Measurements from ENCODE around the gene LAMB3.

The LAMB3 gene

DNA sequence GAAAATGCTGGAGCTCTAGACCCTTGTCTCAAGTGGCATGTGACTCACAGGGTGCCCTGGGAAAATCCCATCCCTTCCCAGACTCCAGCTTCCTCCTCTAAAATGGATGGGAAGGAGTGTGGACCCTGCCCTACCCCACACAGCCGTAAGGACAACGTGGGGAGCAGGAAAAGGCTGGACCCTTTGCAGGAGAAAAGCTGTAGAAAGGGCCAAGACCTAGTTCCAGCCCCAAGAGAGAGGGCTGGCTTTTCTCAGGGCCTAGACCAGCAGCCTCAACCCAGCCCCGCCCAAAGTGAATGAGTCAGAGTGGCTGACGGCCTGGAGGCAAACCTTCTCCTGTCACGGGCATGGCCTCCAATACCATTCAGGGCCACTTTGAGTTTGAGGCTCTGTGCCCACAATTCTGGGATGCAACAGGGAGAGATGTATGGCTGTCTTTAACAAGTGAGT lies 1.1 kb downstream of the LAMB3 start:
- peak; percentile 68 for DNase-seq
- Mint-ChIP-seq H3K27ac (peak overlapping the region; percentile 74), H3K4me3 (no peak overlapping the region), H3K9me3 (no peaks in the 10 kb centered on the region), H3K27me3 (no peaks in the 10 kb centered on the region), H3K36me3 (ENCODE audit: low read depth) (no peaks in the 10 kb centered on the region), H3K4me1 (ENCODE audit: low read depth) (peaks cover 50% of the 10 kb centered on the region)

DNA sequence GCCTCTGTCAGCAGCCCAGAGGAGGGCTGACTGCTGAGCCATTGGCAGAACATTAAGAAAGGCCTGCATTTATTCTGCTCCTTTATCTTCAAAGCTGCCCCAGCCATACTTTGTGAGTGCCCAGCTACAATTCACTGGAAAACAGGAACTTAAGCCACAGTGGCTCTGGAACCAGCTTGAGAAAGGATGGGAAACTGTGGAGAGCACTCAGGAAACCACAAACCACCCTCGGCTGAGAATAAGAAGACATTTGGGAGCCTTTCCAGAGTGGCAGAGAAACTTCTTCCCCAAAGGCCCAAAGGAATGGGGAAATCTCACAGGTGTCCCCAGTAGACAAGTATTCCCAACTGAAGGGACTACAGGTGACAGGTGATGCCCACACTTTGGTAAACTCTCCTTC lies 1.8 kb downstream of the LAMB3 start:
- H3K4me1 Mint-ChIP-seq (ENCODE audit: low read depth) = peaks cover 50% of the 10 kb centered on the region
- no peaks in the 10 kb centered on the region for H3K9me3 Mint-ChIP-seq
- no peaks in the 10 kb centered on the region for H3K36me3 Mint-ChIP-seq (ENCODE audit: low read depth)
- no peak for DNase-seq
- no peak overlapping the region for H3K27ac Mint-ChIP-seq
- no peak overlapping the region for H3K4me3 Mint-ChIP-seq
- no peaks in the 10 kb centered on the region for H3K27me3 Mint-ChIP-seq

DNA sequence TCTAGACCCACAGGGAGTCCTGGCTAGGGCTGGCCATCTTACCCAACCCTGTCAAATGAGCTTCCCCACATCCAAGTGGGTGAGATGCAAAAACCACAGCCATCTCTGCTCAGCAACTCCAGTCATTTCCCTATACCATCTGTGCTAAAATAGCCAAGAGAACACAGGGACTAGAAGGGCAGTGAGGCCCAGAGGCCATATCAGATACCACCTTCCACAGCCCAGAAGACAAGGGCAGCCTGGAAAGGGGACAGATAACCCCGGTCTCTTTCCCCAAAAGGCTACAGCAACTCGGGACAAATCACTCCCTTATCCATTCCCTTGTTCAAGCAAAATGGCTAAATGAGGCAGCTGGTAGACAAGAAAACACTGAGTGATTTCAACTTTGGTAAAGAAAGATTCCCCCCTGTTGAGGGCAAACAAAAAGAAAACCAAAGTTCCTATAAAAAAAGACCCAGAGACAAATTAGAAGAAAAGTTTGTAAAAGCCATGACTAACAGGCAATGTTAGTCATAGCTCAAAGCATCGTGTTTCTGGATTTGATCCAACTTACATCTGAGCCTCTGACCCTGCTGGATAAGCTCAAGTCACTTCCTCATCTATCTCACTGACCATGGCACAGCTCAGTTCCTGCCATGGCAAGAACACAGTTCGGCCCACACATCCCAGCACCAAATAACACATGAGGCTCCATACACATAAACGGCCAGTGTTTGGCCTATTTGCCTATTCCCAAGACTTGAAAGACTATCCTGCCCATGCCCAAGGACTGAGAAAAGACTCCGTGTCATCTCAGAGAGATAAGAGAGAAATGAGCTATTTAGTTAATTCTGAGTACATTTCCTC lies 3.1 kb downstream of the LAMB3 start:
- peaks cover 50% of the 10 kb centered on the region for H3K4me1 Mint-ChIP-seq (ENCODE audit: low read depth)
- no peak for DNase-seq
- no peaks in the 10 kb centered on the region for H3K9me3 Mint-ChIP-seq
- H3K27ac Mint-ChIP-seq = peak overlapping the region; percentile 10
- H3K27me3 Mint-ChIP-seq = no peaks in the 10 kb centered on the region
- H3K36me3 Mint-ChIP-seq (ENCODE audit: low read depth) = no peaks in the 10 kb centered on the region
- no peak overlapping the region for H3K4me3 Mint-ChIP-seq

DNA sequence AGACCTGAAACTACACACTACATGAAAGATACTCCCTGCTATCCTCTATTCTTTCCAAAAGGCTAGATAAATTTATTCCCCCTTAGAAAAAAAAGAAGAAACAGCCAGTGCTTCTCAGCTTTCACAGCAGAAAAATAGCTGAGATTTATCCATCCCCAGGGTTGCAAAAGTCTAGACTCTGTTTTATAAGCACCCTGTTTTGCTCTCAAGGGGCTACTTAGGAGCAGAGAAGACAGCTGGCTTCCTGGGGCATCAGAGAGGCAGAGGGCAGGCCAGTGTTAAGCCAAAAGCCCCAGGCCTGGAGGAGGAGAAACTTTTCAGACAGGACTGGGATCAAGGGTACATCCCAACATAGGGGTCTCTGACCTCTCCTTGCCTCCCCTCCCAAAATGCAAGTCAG lies 3.9 kb downstream of the LAMB3 start:
- peaks cover 44% of the 10 kb centered on the region for H3K4me1 Mint-ChIP-seq (ENCODE audit: low read depth)
- no peak overlapping the region for H3K4me3 Mint-ChIP-seq
- H3K9me3 Mint-ChIP-seq = no peaks in the 10 kb centered on the region
- no peak overlapping the region for H3K27ac Mint-ChIP-seq
- DNase-seq = no peak
- no peaks in the 10 kb centered on the region for H3K27me3 Mint-ChIP-seq
- no peaks in the 10 kb centered on the region for H3K36me3 Mint-ChIP-seq (ENCODE audit: low read depth)

DNA sequence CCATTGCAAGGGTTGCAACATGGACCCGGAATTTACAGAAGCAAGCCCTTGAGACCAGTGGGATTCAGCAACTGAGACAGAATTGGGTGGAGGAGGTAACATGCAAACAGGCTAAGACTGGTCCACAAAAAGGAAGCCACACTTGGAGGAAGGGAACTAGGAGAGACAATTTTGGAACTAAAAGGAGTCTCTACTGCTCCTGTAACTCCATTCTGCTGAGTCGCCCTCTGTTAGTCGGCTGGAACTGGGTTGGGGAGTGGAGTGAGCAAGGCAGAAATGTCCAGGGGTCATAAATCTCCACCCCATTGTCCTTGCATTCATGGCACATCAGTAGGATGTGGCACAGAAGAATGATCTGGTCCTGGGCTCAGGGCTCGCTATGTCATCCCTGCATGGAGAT lies 5.1 kb downstream of the LAMB3 start:
- Mint-ChIP-seq H3K27ac (no peak overlapping the region), H3K9me3 (no peaks in the 10 kb centered on the region), H3K4me1 (ENCODE audit: low read depth) (peaks cover 34% of the 10 kb centered on the region), H3K36me3 (ENCODE audit: low read depth) (no peaks in the 10 kb centered on the region), H3K27me3 (no peaks in the 10 kb centered on the region), H3K4me3 (no peak overlapping the region)
- no peak for DNase-seq

DNA sequence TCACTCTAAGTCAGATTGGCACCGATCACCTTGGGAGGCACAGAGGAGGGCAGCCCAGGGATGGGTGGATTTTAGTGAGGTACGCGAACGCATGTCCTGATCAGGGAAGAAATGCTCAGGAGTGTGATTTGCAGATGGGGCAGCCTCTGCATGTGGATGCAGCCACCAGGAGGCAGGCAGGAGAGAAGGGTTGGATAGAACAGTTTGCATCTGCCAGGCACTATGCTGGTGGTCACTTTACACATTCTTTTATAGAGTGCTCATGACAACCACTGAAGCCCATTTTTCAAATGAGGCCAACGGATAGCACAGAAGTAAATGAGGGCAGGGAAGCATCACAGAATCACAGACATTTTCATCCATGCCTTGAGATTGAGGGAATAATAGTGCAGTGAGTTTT lies 5.7 kb downstream of the LAMB3 start:
- H3K27ac Mint-ChIP-seq = no peak overlapping the region
- H3K4me3 Mint-ChIP-seq = no peak overlapping the region
- no peaks in the 10 kb centered on the region for H3K27me3 Mint-ChIP-seq
- DNase-seq = no peak
- no peaks in the 10 kb centered on the region for H3K9me3 Mint-ChIP-seq
- peaks cover 30% of the 10 kb centered on the region for H3K4me1 Mint-ChIP-seq (ENCODE audit: low read depth)
- no peaks in the 10 kb centered on the region for H3K36me3 Mint-ChIP-seq (ENCODE audit: low read depth)

DNA sequence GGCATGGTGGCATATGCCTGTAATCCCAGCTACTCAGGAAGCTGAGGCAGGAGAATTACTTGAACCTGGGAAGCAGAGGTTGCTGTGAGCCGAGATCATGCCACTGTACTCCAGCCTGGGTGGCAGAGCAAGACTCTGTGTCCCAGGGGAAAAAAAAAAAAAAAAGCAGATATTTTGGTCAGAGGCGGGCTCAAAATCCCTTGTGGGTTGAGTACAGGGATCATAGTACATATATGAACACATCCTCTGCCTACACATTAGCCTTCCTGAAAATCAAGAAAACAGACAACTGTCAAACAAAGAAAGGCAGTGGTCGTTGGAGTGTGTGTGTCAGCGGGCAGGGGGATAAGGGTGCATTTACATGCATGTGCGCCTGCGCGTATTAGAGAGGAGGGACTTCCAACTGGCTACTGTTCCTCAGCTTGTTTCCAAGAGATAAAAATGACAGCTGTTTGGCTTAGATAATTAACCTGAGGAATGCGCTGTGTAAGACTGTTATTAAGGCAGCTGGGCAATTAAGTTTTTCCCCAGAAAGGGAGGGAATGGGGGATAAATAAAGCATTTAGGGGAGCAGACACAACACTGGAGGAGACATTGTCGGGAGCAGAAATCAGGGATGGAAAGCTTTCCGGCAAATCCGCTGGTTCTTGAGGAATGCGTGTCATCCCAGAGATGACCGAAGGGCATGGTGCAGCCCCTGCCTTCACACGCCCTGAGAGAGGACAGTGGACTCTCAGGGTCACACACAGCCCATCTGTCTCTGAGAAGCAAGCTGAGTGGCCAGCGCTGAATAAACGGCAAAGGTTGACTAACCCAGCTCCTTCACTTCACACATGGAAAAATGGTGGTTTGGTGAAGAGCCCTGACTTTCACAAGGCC lies 6.4 kb downstream of the LAMB3 start:
- Mint-ChIP-seq H3K9me3 (no peaks in the 10 kb centered on the region), H3K36me3 (ENCODE audit: low read depth) (no peaks in the 10 kb centered on the region), H3K27me3 (no peaks in the 10 kb centered on the region), H3K4me1 (ENCODE audit: low read depth) (peaks cover 23% of the 10 kb centered on the region), H3K4me3 (no peak overlapping the region), H3K27ac (no peak overlapping the region)
- no peak for DNase-seq

DNA sequence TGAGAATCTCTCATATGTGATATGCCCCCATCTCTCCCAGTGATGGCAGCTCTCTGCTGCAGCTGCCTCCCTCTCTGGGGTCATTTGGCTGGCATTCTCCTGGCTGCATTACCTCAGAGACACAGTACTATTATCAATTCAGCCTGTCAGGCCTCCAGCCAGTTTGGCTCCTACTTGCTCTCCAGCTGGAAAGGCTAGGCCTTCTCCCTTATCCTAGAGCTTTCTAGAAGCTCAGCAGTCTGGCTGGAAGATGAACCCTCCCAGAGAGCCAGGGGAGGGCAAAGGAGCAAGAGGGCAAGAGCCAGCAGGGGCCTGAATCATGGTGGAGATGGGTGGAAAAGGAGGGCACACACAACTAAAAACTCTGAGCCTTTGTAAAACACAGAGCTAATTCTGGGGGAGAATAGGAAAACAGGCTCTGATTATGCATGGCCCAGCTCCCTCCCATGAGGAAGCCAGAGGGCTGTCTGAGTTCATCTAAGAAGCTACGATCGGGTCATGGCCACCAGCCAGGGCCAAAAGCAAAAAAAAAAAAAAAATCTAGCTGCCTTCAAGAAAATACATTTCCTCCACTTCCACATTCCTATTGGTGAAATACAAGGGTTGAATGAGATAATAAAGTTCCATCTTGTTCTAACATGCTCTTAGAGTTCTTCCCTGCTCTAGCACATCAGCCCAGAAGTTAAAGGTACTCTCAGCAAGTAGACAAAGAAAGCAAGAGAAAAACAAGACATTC lies 8.8 kb downstream of the LAMB3 start:
- no peaks in the 10 kb centered on the region for H3K9me3 Mint-ChIP-seq
- no peaks in the 10 kb centered on the region for H3K27me3 Mint-ChIP-seq
- no peak overlapping the region for H3K4me3 Mint-ChIP-seq
- DNase-seq = no peak
- no peaks in the 10 kb centered on the region for H3K36me3 Mint-ChIP-seq (ENCODE audit: low read depth)
- no peak overlapping the region for H3K27ac Mint-ChIP-seq
- H3K4me1 Mint-ChIP-seq (ENCODE audit: low read depth) = peaks cover 1% of the 10 kb centered on the region

DNA sequence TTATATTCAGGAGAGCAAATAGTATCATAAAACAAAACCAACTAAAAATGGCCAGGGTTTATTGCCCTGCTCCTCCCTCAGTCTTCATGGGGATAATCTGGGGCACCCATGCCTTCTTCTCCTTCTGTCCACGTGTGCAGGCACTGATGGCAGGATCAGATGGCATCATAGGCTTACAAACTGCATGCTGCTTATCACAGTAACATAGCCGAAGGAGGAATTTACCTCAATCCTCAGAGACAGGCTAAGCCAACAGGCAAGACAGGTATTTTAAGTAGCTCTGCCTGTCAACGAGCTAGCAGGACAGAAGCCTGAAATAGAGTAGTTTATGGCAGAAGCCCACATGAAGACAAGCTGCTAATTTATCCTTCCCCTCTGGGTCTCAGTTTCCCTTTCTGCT lies 9.4 kb downstream of the LAMB3 start:
- no peak for DNase-seq
- no peaks in the 10 kb centered on the region for H3K4me1 Mint-ChIP-seq (ENCODE audit: low read depth)
- H3K27ac Mint-ChIP-seq = no peak overlapping the region
- no peaks in the 10 kb centered on the region for H3K27me3 Mint-ChIP-seq
- H3K9me3 Mint-ChIP-seq = no peaks in the 10 kb centered on the region
- no peak overlapping the region for H3K4me3 Mint-ChIP-seq
- no peaks in the 10 kb centered on the region for H3K36me3 Mint-ChIP-seq (ENCODE audit: low read depth)

DNA sequence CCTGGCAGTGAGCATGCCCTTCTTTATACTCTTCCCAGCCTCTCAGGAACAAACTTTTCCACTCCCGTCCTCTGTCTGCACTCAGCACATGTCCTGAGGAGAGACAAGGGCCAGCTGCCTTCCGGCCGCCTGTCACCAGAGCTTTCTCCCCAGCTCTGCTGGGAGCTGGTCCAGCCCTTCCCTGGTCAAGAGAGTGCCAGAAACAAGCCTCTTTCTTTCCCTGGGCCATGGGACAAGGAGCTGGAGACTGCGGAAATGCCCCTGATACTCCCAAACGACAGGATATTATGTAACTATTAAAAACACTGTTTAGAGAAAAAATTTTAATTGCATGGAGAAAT lies 10.4 kb downstream of the LAMB3 start:
- no peaks in the 10 kb centered on the region for H3K36me3 Mint-ChIP-seq (ENCODE audit: low read depth)
- H3K4me1 Mint-ChIP-seq (ENCODE audit: low read depth) = no peaks in the 10 kb centered on the region
- no peak overlapping the region for H3K4me3 Mint-ChIP-seq
- H3K9me3 Mint-ChIP-seq = no peaks in the 10 kb centered on the region
- H3K27me3 Mint-ChIP-seq = no peaks in the 10 kb centered on the region
- H3K27ac Mint-ChIP-seq = no peak overlapping the region
- no peak for DNase-seq

DNA sequence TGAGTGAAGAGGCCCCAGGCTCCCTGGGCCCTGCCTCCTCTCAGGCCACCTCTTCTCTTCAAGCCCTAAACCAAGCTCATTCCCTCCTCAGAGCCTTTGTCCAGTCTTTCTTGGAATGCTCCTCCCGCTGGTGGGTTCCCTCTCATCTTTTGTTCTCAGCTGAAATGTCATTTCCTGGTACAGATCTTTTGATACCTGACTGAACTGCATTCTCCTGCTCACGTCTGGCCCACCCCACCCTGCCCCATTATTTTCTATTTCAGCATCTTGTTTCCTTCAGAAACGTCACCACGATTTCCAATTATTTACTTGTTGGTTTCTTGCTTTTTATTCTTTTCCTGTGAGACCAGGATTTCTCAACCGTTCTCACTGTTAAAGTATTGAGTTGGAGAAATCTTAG lies 16.4 kb downstream of the LAMB3 start:
- no peak overlapping the region for H3K27ac Mint-ChIP-seq
- H3K4me3 Mint-ChIP-seq = no peak overlapping the region
- H3K36me3 Mint-ChIP-seq (ENCODE audit: low read depth) = no peaks in the 10 kb centered on the region
- H3K9me3 Mint-ChIP-seq = no peaks in the 10 kb centered on the region
- no peaks in the 10 kb centered on the region for H3K27me3 Mint-ChIP-seq
- DNase-seq = no peak
- H3K4me1 Mint-ChIP-seq (ENCODE audit: low read depth) = peaks cover 6% of the 10 kb centered on the region

DNA sequence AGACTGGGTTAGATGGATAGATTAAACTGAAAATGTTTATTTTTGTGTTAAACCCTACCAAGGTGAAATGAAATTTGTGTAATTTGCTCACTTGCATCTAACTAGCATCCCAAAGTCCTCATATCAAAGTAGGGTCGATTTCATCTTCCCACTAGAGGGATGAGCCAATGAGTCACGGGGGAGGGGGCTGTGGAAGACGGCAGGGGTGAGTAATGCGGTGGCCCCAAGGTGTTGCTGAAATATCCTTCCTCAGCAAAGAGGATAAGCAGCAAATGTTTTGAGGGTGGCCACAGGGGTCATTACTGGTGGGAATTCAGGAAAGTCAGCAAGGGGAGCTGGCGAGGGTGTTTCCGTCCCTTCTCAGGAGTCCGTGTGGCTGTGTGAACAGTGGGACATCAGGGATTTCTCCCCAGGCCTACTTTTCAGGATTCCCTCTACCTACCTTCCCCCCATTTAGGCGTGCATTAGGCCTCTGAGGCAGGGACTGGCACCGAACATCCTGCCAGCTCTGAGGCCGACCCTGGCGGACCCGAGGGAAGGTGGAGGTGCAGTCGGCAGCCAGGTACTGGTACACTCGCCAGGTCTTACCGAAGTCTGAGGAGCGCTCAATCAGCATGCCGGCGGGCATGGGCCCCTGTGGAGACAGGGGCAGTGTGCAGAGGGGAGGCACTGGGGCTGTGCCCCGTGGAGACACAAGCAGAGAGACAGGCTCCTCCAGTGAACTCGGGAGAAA lies 18.1 kb downstream of the LAMB3 start:
- H3K27ac Mint-ChIP-seq = no peak overlapping the region

DNA sequence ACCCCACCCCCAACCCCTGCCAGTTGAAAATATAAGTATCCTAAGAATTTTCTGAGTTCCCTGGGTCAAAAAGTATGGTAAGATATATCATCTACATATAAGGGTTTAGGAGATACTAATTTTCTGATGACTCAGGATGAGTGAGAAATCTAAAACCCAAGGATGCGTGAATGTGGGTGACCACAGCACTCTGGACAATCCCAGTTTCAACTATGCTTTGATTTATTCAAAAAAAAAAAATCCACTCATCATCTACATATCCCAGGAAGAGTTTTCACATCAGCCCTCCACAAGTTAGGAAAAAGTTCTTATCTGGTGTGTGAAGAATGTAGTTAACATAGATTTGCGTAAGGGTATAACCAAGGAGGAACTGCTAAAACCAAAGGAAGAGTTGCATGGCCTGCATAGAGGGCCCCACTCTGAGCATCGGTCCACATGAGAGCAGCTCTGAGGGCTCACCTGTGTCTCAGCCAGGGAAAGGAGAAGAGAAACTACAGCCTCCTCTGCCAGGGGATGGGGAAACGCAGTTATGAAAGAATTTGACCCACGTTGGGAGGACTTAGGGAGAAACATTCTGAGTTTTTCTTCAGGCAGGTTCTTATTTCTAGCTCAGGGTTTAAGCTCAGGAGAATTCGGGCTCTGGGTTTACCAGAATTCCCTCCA lies 18.8 kb downstream of the LAMB3 start:
- DNase-seq = no peak
- Mint-ChIP-seq H3K9me3 (no peaks in the 10 kb centered on the region), H3K27ac (no peak overlapping the region), H3K4me3 (no peak overlapping the region), H3K36me3 (ENCODE audit: low read depth) (no peaks in the 10 kb centered on the region), H3K4me1 (ENCODE audit: low read depth) (peaks cover 12% of the 10 kb centered on the region), H3K27me3 (no peaks in the 10 kb centered on the region)

More for the DNA sequence above, 18.1 kb downstream of the LAMB3 start:
- H3K4me1 Mint-ChIP-seq (ENCODE audit: low read depth) = peaks cover 6% of the 10 kb centered on the region
- H3K9me3 Mint-ChIP-seq = no peaks in the 10 kb centered on the region
- no peak overlapping the region for H3K4me3 Mint-ChIP-seq
- H3K36me3 Mint-ChIP-seq (ENCODE audit: low read depth) = no peaks in the 10 kb centered on the region
- H3K27me3 Mint-ChIP-seq = no peaks in the 10 kb centered on the region
- no peak for DNase-seq
